ENCODE measurements around the gene DNAH3.

GRCh38 chr16:20969386-20969785 is 181.3 kb downstream of the DNAH3 start:
- no peak for TF ChIP-seq CHD2 (IDR thresholded peaks at IDR 0.05; ENCODE audit: low read length)
- no peak for TF ChIP-seq EZH2 (IDR thresholded peaks at IDR 0.05; ENCODE audit: low read depth, low read length, severe bottlenecking)
- TF ChIP-seq, protein P1, sequence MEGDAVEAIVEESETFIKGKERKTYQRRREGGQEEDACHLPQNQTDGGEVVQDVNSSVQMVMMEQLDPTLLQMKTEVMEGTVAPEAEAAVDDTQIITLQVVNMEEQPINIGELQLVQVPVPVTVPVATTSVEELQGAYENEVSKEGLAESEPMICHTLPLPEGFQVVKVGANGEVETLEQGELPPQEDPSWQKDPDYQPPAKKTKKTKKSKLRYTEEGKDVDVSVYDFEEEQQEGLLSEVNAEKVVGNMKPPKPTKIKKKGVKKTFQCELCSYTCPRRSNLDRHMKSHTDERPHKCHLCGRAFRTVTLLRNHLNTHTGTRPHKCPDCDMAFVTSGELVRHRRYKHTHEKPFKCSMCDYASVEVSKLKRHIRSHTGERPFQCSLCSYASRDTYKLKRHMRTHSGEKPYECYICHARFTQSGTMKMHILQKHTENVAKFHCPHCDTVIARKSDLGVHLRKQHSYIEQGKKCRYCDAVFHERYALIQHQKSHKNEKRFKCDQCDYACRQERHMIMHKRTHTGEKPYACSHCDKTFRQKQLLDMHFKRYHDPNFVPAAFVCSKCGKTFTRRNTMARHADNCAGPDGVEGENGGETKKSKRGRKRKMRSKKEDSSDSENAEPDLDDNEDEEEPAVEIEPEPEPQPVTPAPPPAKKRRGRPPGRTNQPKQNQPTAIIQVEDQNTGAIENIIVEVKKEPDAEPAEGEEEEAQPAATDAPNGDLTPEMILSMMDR (IDR thresholded peaks at IDR 0.05; ENCODE audit: control extremely low read depth in 1 of 3, insufficient read depth in 1 of 3, low read depth in 1 of 3, low read length in 3 of 3), result no peak
- TF ChIP-seq ASH2L (IDR thresholded peaks at IDR 0.05; ENCODE audit: low read length), result no peak
- no peak for TF ChIP-seq RAD21 (IDR thresholded peaks at IDR 0.05 in 1 of 2, conservative IDR thresholded peaks at IDR 0.05 in 1 of 2; ENCODE audit: low read depth in 2 of 2, low read length in 2 of 2)
- no peak for TF ChIP-seq HDAC6 (IDR thresholded peaks at IDR 0.05; ENCODE audit: low read depth, low read length)
- no peak for TF ChIP-seq RXRA (IDR thresholded peaks at IDR 0.05; ENCODE audit: insufficient read depth, low read depth, low read length)
- TF ChIP-seq POLR2AphosphoS5 (IDR thresholded peaks at IDR 0.05; ENCODE audit: low read depth, low read length), result no peak
- TF ChIP-seq CREB1 (IDR thresholded peaks at IDR 0.05), result no peak
- no peak for TF ChIP-seq SUZ12 (IDR thresholded peaks at IDR 0.05; ENCODE audit: low read length)
- TF ChIP-seq YY1 (IDR thresholded peaks at IDR 0.05; ENCODE audit: low read depth, low read length), result no peak

Measured in H1 (cell line).